ENCODE results near the gene NAT10. TPM values are rescaled to one million over a fixed set of nuclear protein-coding genes. Genes with fewer than 3 reads are reported as not detected.
A peak's percentile ranks its signal among the peaks of the same experiment; 100 is the strongest.

The NAT10 gene
- total RNA-seq, 1 donor from 2014 or later, result 35.3 TPM

- Mint-ChIP-seq H3K4me3 (ENCODE audit: unreplicated experiment) (no peak overlapping the region), H3K27me3 (ENCODE audit: unreplicated experiment) (no peaks in the 10 kb centered on the region), H3K36me3 (ENCODE audit: unreplicated experiment) (no peaks in the 10 kb centered on the region), H3K4me1 (ENCODE audit: low read depth, unreplicated experiment) (peaks cover 2% of the 10 kb centered on the region), H3K27ac (ENCODE audit: unreplicated experiment) (no peak overlapping the region), H3K9me3 (ENCODE audit: unreplicated experiment) (peaks cover 1% of the 10 kb centered on the region)
- TF ChIP-seq, protein P1, sequence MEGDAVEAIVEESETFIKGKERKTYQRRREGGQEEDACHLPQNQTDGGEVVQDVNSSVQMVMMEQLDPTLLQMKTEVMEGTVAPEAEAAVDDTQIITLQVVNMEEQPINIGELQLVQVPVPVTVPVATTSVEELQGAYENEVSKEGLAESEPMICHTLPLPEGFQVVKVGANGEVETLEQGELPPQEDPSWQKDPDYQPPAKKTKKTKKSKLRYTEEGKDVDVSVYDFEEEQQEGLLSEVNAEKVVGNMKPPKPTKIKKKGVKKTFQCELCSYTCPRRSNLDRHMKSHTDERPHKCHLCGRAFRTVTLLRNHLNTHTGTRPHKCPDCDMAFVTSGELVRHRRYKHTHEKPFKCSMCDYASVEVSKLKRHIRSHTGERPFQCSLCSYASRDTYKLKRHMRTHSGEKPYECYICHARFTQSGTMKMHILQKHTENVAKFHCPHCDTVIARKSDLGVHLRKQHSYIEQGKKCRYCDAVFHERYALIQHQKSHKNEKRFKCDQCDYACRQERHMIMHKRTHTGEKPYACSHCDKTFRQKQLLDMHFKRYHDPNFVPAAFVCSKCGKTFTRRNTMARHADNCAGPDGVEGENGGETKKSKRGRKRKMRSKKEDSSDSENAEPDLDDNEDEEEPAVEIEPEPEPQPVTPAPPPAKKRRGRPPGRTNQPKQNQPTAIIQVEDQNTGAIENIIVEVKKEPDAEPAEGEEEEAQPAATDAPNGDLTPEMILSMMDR (IDR thresholded peaks at IDR 0.05; ENCODE audit: partially characterized antibody, unreplicated experiment), result no peak
- DNase-seq, result no peak
Measured at GRCh38 chr11:34143048-34143447, 37.6 kb downstream of the NAT10 start.

DNA sequence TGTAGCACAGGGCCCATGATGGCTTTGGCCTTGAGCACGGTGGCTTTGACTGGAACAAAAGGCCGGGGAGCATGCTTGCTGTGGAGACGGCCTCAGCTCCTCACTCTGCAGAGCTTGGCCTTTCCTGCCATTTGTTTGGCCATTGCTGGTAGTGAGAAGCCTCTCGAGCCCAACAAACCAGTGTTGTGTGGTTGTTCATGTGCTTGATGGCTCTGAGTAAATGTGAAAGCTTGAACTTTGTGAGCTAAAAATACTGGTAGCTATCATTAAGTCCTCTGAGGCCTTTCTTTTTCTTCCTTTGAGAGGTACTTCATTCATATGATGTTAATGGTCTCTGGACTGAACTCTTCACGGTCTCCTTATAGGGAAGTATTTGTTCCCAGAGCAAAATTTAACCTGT, 39.6 kb downstream of the NAT10 start:
- H3K9me3 Mint-ChIP-seq (ENCODE audit: unreplicated experiment), result peaks cover 9% of the 10 kb centered on the region
- peaks cover 13% of the 10 kb centered on the region for H3K4me1 Mint-ChIP-seq (ENCODE audit: low read depth, unreplicated experiment)
- DNase-seq, result no peak
- H3K4me3 Mint-ChIP-seq (ENCODE audit: unreplicated experiment), result no peak overlapping the region
- no peaks in the 10 kb centered on the region for H3K27me3 Mint-ChIP-seq (ENCODE audit: unreplicated experiment)
- TF ChIP-seq, protein P1 (IDR thresholded peaks at IDR 0.05; ENCODE audit: partially characterized antibody, unreplicated experiment), result no peak
- H3K36me3 Mint-ChIP-seq (ENCODE audit: unreplicated experiment), result no peaks in the 10 kb centered on the region
- H3K27ac Mint-ChIP-seq (ENCODE audit: unreplicated experiment), result no peak overlapping the region

DNA sequence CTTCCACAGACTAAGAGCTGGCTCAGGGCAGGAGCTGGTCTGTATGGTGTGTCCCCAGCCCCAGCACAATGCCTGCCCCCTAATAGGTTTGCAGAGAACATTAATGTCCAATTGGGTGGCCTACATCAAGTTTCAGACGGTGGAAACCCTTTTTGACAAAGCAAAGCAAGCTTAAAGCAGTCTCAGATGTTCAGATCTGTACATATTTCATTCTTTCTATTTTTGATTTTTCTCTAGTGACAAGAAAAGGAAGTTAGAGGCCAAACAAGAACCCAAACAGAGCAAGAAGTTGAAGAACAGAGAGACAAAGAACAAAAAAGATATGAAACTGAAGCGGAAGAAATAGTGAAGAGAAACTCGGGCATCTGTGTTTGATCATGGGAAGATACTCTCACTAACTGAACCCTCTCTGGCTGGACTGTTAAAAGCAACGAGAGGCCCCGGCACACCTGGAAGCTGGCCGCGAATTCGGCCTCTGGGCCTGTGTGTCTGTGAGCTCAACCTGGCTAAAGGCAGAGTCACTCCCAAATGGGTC, 40.5 kb downstream of the NAT10 start:
- no peak overlapping the region for H3K4me3 Mint-ChIP-seq (ENCODE audit: unreplicated experiment)
- no peak overlapping the region for H3K27ac Mint-ChIP-seq (ENCODE audit: unreplicated experiment)
- no peaks in the 10 kb centered on the region for H3K27me3 Mint-ChIP-seq (ENCODE audit: unreplicated experiment)
- no peaks in the 10 kb centered on the region for H3K36me3 Mint-ChIP-seq (ENCODE audit: unreplicated experiment)
- peaks cover 19% of the 10 kb centered on the region for H3K4me1 Mint-ChIP-seq (ENCODE audit: low read depth, unreplicated experiment)
- H3K9me3 Mint-ChIP-seq (ENCODE audit: unreplicated experiment), result peaks cover 9% of the 10 kb centered on the region
- DNase-seq, result no peak
- TF ChIP-seq, protein P1 (IDR thresholded peaks at IDR 0.05; ENCODE audit: partially characterized antibody, unreplicated experiment), result no peak

- Mint-ChIP-seq H3K4me3 (ENCODE audit: unreplicated experiment) (no peak overlapping the region), H3K27ac (ENCODE audit: unreplicated experiment) (no peak overlapping the region), H3K9me3 (ENCODE audit: unreplicated experiment) (peaks cover 9% of the 10 kb centered on the region), H3K27me3 (ENCODE audit: unreplicated experiment) (no peaks in the 10 kb centered on the region), H3K4me1 (ENCODE audit: low read depth, unreplicated experiment) (peaks cover 20% of the 10 kb centered on the region), H3K36me3 (ENCODE audit: unreplicated experiment) (no peaks in the 10 kb centered on the region)
- TF ChIP-seq, protein P1 (IDR thresholded peaks at IDR 0.05; ENCODE audit: partially characterized antibody, unreplicated experiment), result no peak
- no peak for DNase-seq
Measured at GRCh38 chr11:34146411-34146810, 41.0 kb downstream of the NAT10 start.

DNA sequence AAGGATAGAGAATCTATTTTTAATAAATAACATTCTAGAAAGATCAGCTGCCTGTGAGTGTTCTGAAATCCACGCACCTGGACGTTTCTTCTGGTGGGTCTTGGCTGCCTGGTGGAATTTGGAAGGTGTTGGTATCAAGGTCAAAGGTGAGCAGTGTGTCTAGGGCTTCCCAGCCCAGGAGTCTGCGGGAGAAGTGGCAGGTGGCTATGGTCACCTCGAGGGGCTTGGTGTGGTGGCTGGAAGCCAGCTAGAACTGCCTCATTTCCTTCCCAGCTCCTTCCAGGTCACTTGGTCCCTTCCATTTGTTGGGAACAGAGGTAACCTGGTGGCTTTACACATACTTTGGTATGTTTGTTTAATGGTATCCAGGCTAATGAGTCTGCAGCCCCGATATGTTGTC, 41.4 kb downstream of the NAT10 start:
- Mint-ChIP-seq H3K4me3 (ENCODE audit: unreplicated experiment) (no peak overlapping the region), H3K27me3 (ENCODE audit: unreplicated experiment) (peaks cover 2% of the 10 kb centered on the region), H3K9me3 (ENCODE audit: unreplicated experiment) (peaks cover 8% of the 10 kb centered on the region), H3K36me3 (ENCODE audit: unreplicated experiment) (no peaks in the 10 kb centered on the region), H3K4me1 (ENCODE audit: low read depth, unreplicated experiment) (peaks cover 20% of the 10 kb centered on the region), H3K27ac (ENCODE audit: unreplicated experiment) (peak overlapping the region; percentile 48)
- no peak for DNase-seq
- TF ChIP-seq, protein P1 (IDR thresholded peaks at IDR 0.05; ENCODE audit: partially characterized antibody, unreplicated experiment), result no peak
